Lower leg skin (tissue), 3 donors: ENCODE results near the gene CAMKMT.

ENCODE experiments used
- POLR2A ChIP-seq, 2 donors: fragments of 450-650 bp; IDR thresholded peaks; one replicate each; pipeline ENCODE4 v1.6.1; 2016 to 2017; ENCODE audit warnings: antibody characterized with exemption in 2 of 2, mild to moderate bottlenecking in 1 of 2, moderate library complexity in 1 of 2
- TF ChIP-seq, protein P1 (sequence below), 3 donors: fragments of 450-650 bp; IDR thresholded peaks; one replicate each; pipeline ENCODE4 v1.5.1; 2016; ENCODE audit warnings: antibody characterized with exemption in 3 of 3, mild to moderate bottlenecking in 3 of 3, moderate library complexity in 2 of 3

DNA sequence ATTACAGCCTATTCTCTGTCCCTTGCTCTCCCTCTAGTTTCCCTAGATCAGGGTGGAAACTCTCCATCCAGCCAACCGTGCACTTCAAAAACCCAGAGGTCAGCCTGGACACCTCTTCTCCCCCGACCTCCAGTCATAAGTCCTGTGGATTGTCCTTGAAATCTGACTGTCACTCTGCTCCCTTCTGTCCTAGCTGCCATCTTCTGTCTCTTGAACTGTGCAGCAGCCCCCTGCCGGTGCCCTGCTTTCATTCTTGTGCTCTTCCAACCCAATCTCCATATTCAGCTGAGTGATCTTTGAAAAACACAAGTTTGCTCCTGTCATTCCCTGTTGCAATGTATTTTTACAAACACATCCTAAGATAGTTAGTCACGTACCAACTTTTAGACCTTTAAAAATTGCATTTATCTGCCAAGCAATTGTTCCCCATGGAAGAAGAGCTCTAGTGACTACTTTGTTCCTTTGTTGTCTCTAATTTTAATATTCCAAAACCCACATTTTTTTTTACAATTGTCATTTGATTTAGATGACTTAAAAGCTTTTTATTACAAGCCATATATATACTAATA, 254.3 kb downstream of the CAMKMT start:
- TF ChIP-seq, protein P1, sequence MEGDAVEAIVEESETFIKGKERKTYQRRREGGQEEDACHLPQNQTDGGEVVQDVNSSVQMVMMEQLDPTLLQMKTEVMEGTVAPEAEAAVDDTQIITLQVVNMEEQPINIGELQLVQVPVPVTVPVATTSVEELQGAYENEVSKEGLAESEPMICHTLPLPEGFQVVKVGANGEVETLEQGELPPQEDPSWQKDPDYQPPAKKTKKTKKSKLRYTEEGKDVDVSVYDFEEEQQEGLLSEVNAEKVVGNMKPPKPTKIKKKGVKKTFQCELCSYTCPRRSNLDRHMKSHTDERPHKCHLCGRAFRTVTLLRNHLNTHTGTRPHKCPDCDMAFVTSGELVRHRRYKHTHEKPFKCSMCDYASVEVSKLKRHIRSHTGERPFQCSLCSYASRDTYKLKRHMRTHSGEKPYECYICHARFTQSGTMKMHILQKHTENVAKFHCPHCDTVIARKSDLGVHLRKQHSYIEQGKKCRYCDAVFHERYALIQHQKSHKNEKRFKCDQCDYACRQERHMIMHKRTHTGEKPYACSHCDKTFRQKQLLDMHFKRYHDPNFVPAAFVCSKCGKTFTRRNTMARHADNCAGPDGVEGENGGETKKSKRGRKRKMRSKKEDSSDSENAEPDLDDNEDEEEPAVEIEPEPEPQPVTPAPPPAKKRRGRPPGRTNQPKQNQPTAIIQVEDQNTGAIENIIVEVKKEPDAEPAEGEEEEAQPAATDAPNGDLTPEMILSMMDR (IDR thresholded peaks at IDR 0.05) = no peak
- no peak for TF ChIP-seq POLR2A (IDR thresholded peaks at IDR 0.05)
